SK-N-SH (cell line): ENCODE results near the gene PIMREG. TPM values are rescaled to one million over a fixed set of nuclear protein-coding genes. Genes with fewer than 3 reads are reported as not detected.

Experiments
- CTCF ChIA-PET: fragments of 300-600, 350-600 bp; formaldehyde crosslinking; extraction: SDS; loops from one replicate; lab custom pipeline; 2021; lab: Yijun Ruan, JAX
- POLR2A ChIA-PET: fragments of 350-600 bp; sonication (Branson Sonifier 250); formaldehyde crosslinking; extraction: SDS; loops from one replicate; lab custom pipeline; 2020; ENCODE audit warnings: antibody characterized with exemption, inconsistent platforms; lab: Yijun Ruan, JAX
- DNase-seq: peaks from one replicate; pipeline ENCODE4 v3.0.0; 2012
- H2AFZ ChIP-seq: fragments of 200-600 bp; sonication (generic); 2 replicates; pipeline ENCODE4 v1.8.1; 2016; ENCODE audit warnings: antibody characterized with exemption, mild to moderate bottlenecking, low read depth
- H3F3A ChIP-seq: fragments of 200-600 bp; sonication (generic); replicated peaks from 2 replicates; pipeline ENCODE3; 2016; ENCODE audit warnings: antibody characterized with exemption, mild to moderate bottlenecking; ENCODE audit not compliant: insufficient read depth
- H3K27ac ChIP-seq, 2 experiments: fragments of 200-500 bp in 1 of 2; fragments of 200-600 bp in 1 of 2; sonication (Bioruptor generic) in 1 of 2; sonication (generic), shearing (Covaris generic) in 1 of 2; 2 replicates each; pipeline versions ENCODE4 v1.5.1 to v1.6.1; 2014 to 2016; ENCODE audit warnings: low read depth in 2 of 2, inconsistent platforms in 1 of 2, low read length in 1 of 2, mild to moderate bottlenecking in 1 of 2, mixed read lengths in 1 of 2
- H3K27me3 ChIP-seq: fragments of 200-600 bp; sonication (generic), shearing (Covaris generic); 2 replicates; pipeline ENCODE4 v1.6.1; 2016; ENCODE audit warnings: mixed run types; ENCODE audit not compliant: insufficient read depth
- H3K36me3 ChIP-seq, 2 experiments: fragments of 200-500 bp in 1 of 2; fragments of 200-600 bp in 1 of 2; sonication (Bioruptor generic) in 1 of 2; sonication (generic) in 1 of 2; replicated peaks in 1 of 2; 2 replicates each; pipeline versions ENCODE3 to v1.5.1; 2014 to 2016; ENCODE audit warnings: low read length in 1 of 2, mild to moderate bottlenecking in 1 of 2; ENCODE audit not compliant: insufficient read depth in 2 of 2, control insufficient read depth in 1 of 2
- H3K4me1 ChIP-seq, 2 experiments: fragments of 200-500 bp in 1 of 2; fragments of 200-600 bp in 1 of 2; sonication (Bioruptor generic) in 1 of 2; sonication (generic), shearing (Covaris generic) in 1 of 2; 2 replicates each; pipeline versions ENCODE4 v1.5.1 to v1.6.1; 2014 to 2016; ENCODE audit warnings: low read depth in 1 of 2, low read length in 1 of 2, mixed run types in 1 of 2; ENCODE audit not compliant: insufficient read depth in 2 of 2, control insufficient read depth in 1 of 2
- H3K4me2 ChIP-seq: fragments of 200-600 bp; sonication (generic), shearing (Covaris generic); 2 replicates; pipeline ENCODE4 v1.6.1; 2017; ENCODE audit warnings: mixed run types
- H3K4me3 ChIP-seq, 2 experiments: fragments of 200-500 bp in 1 of 2; fragments of 200-600 bp in 1 of 2; sonication (Bioruptor generic) in 1 of 2; sonication (generic), shearing (Covaris generic) in 1 of 2; 2 replicates each; pipeline versions ENCODE4 v1.5.1 to v1.8.1; 2014 to 2016; ENCODE audit warnings: low read depth in 2 of 2, inconsistent platforms in 1 of 2, low read length in 1 of 2, mild to moderate bottlenecking in 1 of 2, mixed read lengths in 1 of 2, moderate library complexity in 1 of 2
- H3K79me2 ChIP-seq: fragments of 200-600 bp; sonication (generic); 2 replicates; pipeline ENCODE4 v1.8.1; 2017; ENCODE audit warnings: mild to moderate bottlenecking; ENCODE audit not compliant: insufficient read depth
- H3K9ac ChIP-seq: fragments of 200-600 bp; sonication (generic); 2 replicates; pipeline ENCODE4 v1.6.1; 2017; ENCODE audit warnings: mixed run types
- H3K9me2 ChIP-seq: fragments of 200-600 bp; sonication (generic); 2 replicates; pipeline ENCODE4 v1.6.1; 2017; ENCODE audit warnings: mixed run types
- H3K9me3 ChIP-seq: fragments of 200-600 bp; sonication (generic); 2 replicates; pipeline ENCODE4 v1.6.1; 2017; ENCODE audit warnings: mixed run types, mild to moderate bottlenecking, moderate library complexity
- H4K20me1 ChIP-seq: fragments of 200-600 bp; sonication (generic); 2 replicates; pipeline ENCODE4 v1.6.1; 2017; ENCODE audit warnings: mild to moderate bottlenecking, mixed run types; ENCODE audit not compliant: insufficient read depth
- EZH2phosphoT487 ChIP-seq: fragments of 200-600 bp; sonication (generic); IDR thresholded peaks from 2 replicates; pipeline ENCODE4 v1.6.1; 2017; ENCODE audit warnings: low read depth, mixed run types, mild to moderate bottlenecking, antibody characterized with exemption, moderate library complexity, borderline replicate concordance
- FOSL2 ChIP-seq: IDR thresholded peaks from 2 replicates; pipeline ENCODE4 v1.4.0; 2012; ENCODE audit warnings: low read depth, mild to moderate bottlenecking, moderate library complexity, borderline replicate concordance
- FOXM1 ChIP-seq: IDR thresholded peaks from 2 replicates; pipeline ENCODE4 v1.4.0; 2012; ENCODE audit warnings: low read depth, mild to moderate bottlenecking
- JUND ChIP-seq: IDR thresholded peaks from 2 replicates; pipeline ENCODE4 v1.4.0; 2012
- MAX ChIP-seq: IDR thresholded peaks from 2 replicates; pipeline ENCODE4 v1.4.0; 2012; ENCODE audit warnings: low read depth
- RCOR1 ChIP-seq: fragments of 150-350 bp; IDR thresholded peaks from 2 replicates; pipeline ENCODE4 v1.6.1; 2017; ENCODE audit warnings: antibody characterized with exemption, low read length
- TAF1 ChIP-seq: IDR thresholded peaks from 2 replicates; pipeline ENCODE4 v1.6.1; 2012; ENCODE audit warnings: low read depth, mild to moderate bottlenecking, low read length, moderate library complexity, borderline replicate concordance
- TCF12 ChIP-seq: IDR thresholded peaks from 2 replicates; pipeline ENCODE4 v1.4.0; 2012
- TEAD4 ChIP-seq: IDR thresholded peaks from 2 replicates; pipeline ENCODE4 v1.4.0; 2012; ENCODE audit warnings: mild to moderate bottlenecking, borderline replicate concordance; ENCODE audit not compliant: insufficient read depth
- USF1 ChIP-seq: IDR thresholded peaks from 2 replicates; pipeline ENCODE4 v1.4.0; 2012; ENCODE audit warnings: low read depth, borderline replicate concordance
- ZBTB33 ChIP-seq: IDR thresholded peaks from 2 replicates; pipeline ENCODE4 v1.4.0; 2012; ENCODE audit warnings: low read depth, borderline replicate concordance
- WGBS: methylation state at CpG from one replicate; pipeline ENCODE4 v1.1.6; 2017; ENCODE audit warnings: low lambda C conversion rate; 5-methylcytosine and 5-hydroxymethylcytosine counted together
- polyA plus RNA-seq, 3 experiments: library from polyadenylated mRNA; depleted of rRNA; stranded (reverse); fragments of >200 nt; gene quantifications; 2 replicates each; pipeline ENCODE4 v1.2.3, GENCODE V29; 2012

The PIMREG gene
- polyA plus RNA-seq, 1 of the 3 experiments (the other 2 are of a cell fraction): 19.6 TPM

GRCh38 chr17:6435968-6436367 is 8.3 kb upstream of the PIMREG start (continued):
- TF ChIP-seq MAX: no peak
- no peak for TF ChIP-seq FOSL2
- TF ChIP-seq TAF1: no peak
- no peak for TF ChIP-seq JUND

GRCh38 chr17:6437466-6437865 is 6.8 kb upstream of the PIMREG start:
- no peak overlapping the region for H3K9ac ChIP-seq

GRCh38 chr17:6437956-6438355 is 6.3 kb upstream of the PIMREG start:
- no peak overlapping the region for H3K27ac ChIP-seq
- H3K27me3 ChIP-seq: peaks cover 15% of the 10 kb centered on the region; the same call in 1 of the 2 replicates
- 30% methylated on average over 3 of the region's 3 CpGs for WGBS
- H3K79me2 ChIP-seq: no peaks in the 10 kb centered on the region
- no peak for DNase-seq
- no peak overlapping the region for H3K9ac ChIP-seq
- POLR2A ChIA-PET: no interaction called here
- no peaks in the 10 kb centered on the region for H3K9me3 ChIP-seq
- H3F3A ChIP-seq: no peaks in the 10 kb centered on the region
- no peaks in the 10 kb centered on the region for H3K36me3 ChIP-seq
- H3K4me1 ChIP-seq: no peaks in the 10 kb centered on the region
- TF ChIP-seq MAX (no peak), EZH2phosphoT487 (no peak), RCOR1 (no peak), TEAD4 (no peak), USF1 (no peak), ZBTB33 (no peak), TCF12 (no peak), FOXM1 (no peak)
- no peak overlapping the region for H2AFZ ChIP-seq
- H3K4me3 ChIP-seq: no peak overlapping the region
- H4K20me1 ChIP-seq: no peaks in the 10 kb centered on the region
- no peak overlapping the region for H3K4me2 ChIP-seq
- CTCF ChIA-PET: interaction anchor here (1.0 kb wide), 1 partner anchor 851 kb away, joined by 3 read pairs; no protein-coding TSS in a partner anchor
- H3K9me2 ChIP-seq: no peaks in the 10 kb centered on the region

More at GRCh38 chr17:6437466-6437865, 6.8 kb upstream of the PIMREG start:
- H3K79me2 ChIP-seq: no peaks in the 10 kb centered on the region
- H3K9me3 ChIP-seq: no peaks in the 10 kb centered on the region
- no peaks in the 10 kb centered on the region for H3F3A ChIP-seq
- H3K36me3 ChIP-seq: no peaks in the 10 kb centered on the region
- POLR2A ChIA-PET: no interaction called here
- peaks cover 15% of the 10 kb centered on the region; the same call in 1 of the 2 replicates for H3K27me3 ChIP-seq
- H3K4me3 ChIP-seq: no peak overlapping the region
- no peak for DNase-seq
- no peak overlapping the region for H3K4me2 ChIP-seq
- no peaks in the 10 kb centered on the region for H3K9me2 ChIP-seq
- H4K20me1 ChIP-seq: no peaks in the 10 kb centered on the region
- TF ChIP-seq EZH2phosphoT487 (no peak), TAF1 (no peak)
- no peak overlapping the region for H2AFZ ChIP-seq
- 30% methylated on average over 4 of the region's 4 CpGs for WGBS
- H3K4me1 ChIP-seq: no peaks in the 10 kb centered on the region
- H3K27ac ChIP-seq: no peak overlapping the region
- CTCF ChIA-PET: interaction anchor here (1.0 to 2.7 kb wide), 2 partner anchors 13 to 850 kb away, joined by 3 to 13 read pairs; no protein-coding TSS in a partner anchor
